ENCODE data around the gene TENM4.

TENM4 gene

GRCh38 chr11:78740199-78741071 is 700.4 kb downstream of the TENM4 start:
- H3K4me3 ChIP-seq (ENCODE audit: low read depth, low read length) = no peak overlapping the region

DNA sequence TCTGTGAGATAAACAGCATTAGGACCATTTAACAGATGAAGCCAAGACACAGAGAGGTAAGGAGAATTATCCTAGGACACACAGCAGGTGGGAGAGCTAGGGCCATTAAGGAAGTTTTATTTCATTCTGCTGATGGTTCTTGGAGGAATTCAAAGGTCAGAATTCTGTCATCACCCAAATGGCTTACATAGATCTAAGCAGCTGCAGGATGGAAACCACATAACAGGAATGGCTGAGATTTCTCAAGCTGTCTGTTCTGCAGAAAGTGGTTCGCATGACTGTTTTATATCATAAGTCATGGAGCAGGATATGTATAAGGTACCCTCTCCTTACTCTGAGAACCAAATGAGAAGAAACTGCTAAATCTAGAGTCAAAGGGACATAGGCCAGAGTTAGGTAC is 702.9 kb downstream of the TENM4 start:
- no peak overlapping the region for H3K4me3 ChIP-seq (ENCODE audit: low read depth, low read length)

- no peak overlapping the region for H3K4me3 ChIP-seq (ENCODE audit: low read depth, low read length)
These were observed 703.5 kb downstream of the TENM4 start for GRCh38 chr11:78737301-78737700.

DNA sequence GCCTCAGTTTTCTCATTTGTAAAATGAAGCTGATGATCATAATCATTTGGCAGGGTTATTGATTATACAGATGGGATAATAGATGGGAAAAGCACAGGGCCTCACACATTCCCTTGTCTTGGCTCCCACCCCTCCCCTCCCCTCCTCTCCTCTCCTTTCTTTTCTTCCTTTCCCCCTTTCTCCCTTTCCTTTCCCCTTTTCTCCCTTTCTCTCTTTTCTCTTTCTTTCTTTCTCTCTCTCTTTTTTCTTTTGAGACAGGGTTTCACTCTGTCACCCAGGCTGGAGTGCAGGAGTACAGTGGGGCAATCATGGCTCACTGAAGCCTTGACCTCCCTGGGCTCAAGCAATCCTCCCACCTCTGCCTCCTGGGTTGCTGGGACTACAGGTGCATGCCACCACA is 705.1 kb downstream of the TENM4 start:
- H3K4me3 ChIP-seq (ENCODE audit: low read depth, low read length) = no peak overlapping the region

- H3K4me3 ChIP-seq (ENCODE audit: low read depth, low read length) = no peak overlapping the region
These were observed 707.8 kb downstream of the TENM4 start for GRCh38 chr11:78733031-78733430.

DNA sequence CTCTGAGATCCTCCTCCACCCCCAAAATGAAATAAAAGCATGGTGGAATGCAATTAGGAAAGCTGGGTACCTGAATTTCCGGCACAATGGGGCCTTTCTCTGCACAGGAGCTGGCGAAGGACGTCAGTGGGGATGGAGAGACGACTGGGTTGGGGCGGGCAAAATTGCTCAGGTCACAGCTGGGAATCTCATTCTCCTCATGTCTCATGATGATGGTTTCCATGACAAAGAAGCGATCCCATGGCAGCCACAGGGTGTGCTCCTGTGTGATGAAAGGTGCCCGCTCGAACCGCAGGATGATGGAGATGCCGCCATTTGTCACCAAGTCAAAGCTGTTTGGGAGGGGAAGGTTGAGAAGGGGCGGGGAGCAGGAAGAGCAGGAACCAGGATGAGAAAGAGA is 708.6 kb downstream of the TENM4 start:
- H3K4me3 ChIP-seq (ENCODE audit: low read depth, low read length) = no peak overlapping the region

DNA sequence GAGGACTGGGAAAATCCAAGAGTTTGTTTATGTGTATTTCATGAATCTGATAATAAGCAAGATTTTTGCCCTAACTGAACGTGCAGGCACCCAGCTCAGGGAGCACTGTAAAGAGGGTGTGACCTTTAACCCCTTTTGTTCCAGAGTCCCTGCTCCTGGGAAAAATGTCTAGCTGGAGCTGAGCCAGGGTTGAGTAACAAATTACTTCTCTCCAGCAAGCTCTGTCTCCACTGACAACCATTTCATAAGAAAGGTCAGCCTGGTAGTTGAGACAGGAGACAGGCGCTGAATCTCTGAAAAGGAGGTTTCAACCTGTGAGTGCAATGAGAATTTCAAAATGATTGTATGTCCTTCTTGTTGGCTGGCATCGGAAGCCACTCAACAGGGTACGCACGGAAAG is 709.8 kb downstream of the TENM4 start:
- H3K4me3 ChIP-seq (ENCODE audit: low read depth, low read length) = no peak overlapping the region

DNA sequence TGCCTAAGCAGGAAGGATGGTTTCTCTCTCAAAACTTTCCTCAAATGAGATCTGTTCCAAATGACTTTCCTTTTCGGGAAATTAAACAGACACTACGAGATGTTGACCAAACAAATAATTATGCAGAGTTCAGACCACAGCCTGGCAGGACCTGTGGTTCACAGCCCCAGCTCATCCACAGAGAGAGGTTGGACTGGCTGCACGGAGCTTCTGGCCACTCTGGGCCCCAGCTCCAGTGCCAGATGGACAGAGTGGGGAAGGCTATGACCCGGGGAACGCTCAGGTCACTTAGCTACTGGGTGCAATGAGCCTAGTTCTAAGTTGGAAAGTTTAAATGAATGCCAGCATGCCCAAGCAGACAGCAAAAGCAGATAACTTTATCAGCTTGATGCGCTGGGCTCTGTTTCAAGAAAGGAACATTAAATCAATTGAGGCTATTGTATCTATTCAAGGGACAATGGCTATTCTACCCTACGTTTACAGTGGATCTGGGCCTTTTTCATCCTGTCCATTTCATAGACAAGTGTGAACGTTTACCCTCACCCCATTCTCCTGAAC is 710.5 kb downstream of the TENM4 start:
- no peak overlapping the region for H3K4me3 ChIP-seq (ENCODE audit: low read depth, low read length)

DNA sequence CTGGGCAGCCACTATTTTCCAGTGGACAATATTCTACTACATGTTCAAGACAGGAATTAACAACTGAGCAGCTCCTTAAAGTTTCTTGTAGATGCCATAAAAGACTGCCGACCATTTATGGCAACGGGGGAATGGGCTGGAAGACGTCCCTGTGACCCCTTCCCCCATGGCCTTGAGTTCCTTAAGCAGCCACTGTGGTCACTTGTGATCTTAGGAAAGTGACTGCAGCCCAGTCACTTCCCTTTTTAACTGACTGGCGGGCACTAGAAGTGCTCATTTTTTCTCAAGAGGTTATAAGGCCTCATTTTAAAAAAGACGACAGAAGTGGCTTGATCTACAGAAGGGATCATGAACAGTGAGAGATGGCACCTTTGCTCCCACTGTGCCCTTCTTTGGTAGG is 713.0 kb downstream of the TENM4 start:
- no peak overlapping the region for H3K4me3 ChIP-seq (ENCODE audit: low read depth, low read length)

GRCh38 chr11:78725200-78725599 is 715.6 kb downstream of the TENM4 start:
- H3K4me3 ChIP-seq (ENCODE audit: low read depth, low read length) = no peak overlapping the region

- no peak overlapping the region for H3K4me3 ChIP-seq (ENCODE audit: low read depth, low read length)
These were observed 718.0 kb downstream of the TENM4 start for GRCh38 chr11:78722786-78723185.

- no peak overlapping the region for H3K4me3 ChIP-seq (ENCODE audit: low read depth, low read length)
These were observed 720.4 kb downstream of the TENM4 start for GRCh38 chr11:78720281-78720989.

DNA sequence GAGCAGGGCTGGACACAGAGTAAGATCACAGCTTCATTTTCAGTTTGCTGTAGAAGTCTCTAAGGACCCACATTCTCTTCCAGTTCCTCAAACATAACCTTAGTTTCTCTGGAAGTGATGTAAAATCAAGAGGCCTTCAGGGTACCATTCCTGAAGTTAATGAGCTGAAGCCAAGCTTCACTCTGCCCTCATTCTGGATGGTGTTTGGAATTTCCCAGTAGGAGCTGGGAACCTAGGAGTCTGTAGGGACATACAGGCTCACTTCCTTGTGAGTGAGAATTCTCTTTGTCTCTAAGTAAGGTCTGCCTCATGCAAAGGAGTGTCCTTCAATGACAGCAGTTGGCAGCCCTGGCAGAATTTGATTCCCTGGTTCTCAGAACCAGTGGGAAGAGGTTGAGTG is 723.8 kb downstream of the TENM4 start:
- H3K4me3 ChIP-seq (ENCODE audit: low read depth, low read length) = no peak overlapping the region

GRCh38 chr11:78715639-78716311 is 725.1 kb downstream of the TENM4 start:
- no peak overlapping the region for H3K4me3 ChIP-seq (ENCODE audit: low read depth, low read length)

GRCh38 chr11:78714539-78714938 is 726.3 kb downstream of the TENM4 start:
- H3K4me3 ChIP-seq (ENCODE audit: low read depth, low read length) = no peak overlapping the region

DNA sequence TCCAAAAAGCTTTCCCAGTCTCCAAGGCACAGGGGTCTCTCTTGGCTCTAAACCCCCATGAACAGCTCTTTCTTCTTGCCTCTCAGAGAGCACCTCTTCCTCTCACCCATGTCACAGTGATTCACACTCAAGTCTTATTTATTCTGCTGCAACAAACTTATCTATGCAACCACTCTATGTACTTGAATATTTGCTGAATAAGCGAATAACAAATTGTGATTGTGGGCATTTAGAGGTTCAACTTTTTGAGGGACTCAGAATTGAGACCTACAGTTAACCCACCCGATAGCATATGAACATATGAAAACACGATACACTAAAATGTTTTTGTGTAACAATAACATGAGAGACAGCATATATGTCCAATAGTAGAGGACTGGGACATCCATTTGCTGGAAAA is 729.1 kb downstream of the TENM4 start:
- no peak overlapping the region for H3K4me3 ChIP-seq (ENCODE audit: low read depth, low read length)

DNA sequence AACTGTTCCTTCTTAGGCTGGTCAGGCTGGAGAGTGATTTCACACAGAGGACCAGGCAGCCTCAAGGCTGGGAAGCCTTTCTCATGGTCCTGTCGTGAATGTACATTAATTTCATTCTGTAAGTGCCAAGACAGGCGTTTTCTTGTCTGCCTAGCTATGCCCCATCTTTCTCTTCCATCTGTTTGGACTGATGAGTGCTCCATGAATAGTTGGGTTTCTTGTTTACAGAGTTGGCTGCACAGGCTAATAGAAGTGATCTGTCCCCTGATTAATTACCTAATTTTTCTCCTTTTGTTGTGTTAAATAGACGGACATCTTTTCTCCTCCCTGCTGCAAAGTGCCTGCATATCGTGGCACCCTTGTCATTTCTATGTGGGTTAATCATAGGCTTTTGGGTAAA is 730.4 kb downstream of the TENM4 start:
- H3K4me3 ChIP-seq (ENCODE audit: low read depth, low read length) = no peak overlapping the region

- no peak overlapping the region for H3K4me3 ChIP-seq (ENCODE audit: low read depth, low read length)
These were observed 732.4 kb downstream of the TENM4 start for GRCh38 chr11:78708388-78708787.

DNA sequence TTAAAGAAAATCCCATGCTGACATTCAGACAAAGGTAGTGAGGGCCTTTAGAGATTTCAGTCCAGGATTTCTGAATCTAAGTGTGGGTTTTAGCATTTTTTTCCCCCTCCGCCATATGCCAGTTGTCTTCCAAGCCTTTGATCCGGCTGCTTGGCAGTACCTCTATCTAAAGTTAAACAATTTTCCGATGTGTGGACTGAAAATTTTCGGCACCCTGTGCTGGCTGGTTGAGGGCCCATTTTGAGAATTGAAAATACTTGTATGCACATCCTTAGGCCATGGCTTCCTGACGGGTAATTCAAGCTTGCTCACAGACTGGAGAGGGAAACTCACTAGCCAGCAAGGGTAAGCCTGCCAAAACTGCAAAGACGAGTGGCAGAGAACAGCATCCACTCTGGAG is 734.3 kb downstream of the TENM4 start:
- H3K4me3 ChIP-seq (ENCODE audit: low read depth, low read length) = no peak overlapping the region

- no peak overlapping the region for H3K4me3 ChIP-seq (ENCODE audit: low read depth, low read length)
These were observed 736.0 kb downstream of the TENM4 start for GRCh38 chr11:78704811-78705210.

GRCh38 chr11:78699609-78700135 is 741.2 kb downstream of the TENM4 start:
- H3K4me3 ChIP-seq (ENCODE audit: low read depth, low read length) = no peak overlapping the region
